HepG2 (cell line): ENCODE data around the gene NUDT19. TPM values are rescaled to one million over a fixed set of nuclear protein-coding genes. Genes with fewer than 3 reads are reported as not detected.
A peak's percentile ranks its signal among the peaks of the same experiment; 100 is the strongest.

Source experiments
- HNRNPLL ChIP-seq: fragments of 200-400 bp; formaldehyde crosslinking; IDR thresholded peaks from 2 replicates; pipeline ENCODE4 v1.6.1; 2017; ENCODE audit warnings: mild to moderate bottlenecking, low read depth, low read length; ENCODE audit not compliant: poor library complexity, severe bottlenecking
- IRX3 ChIP-seq: sonication (generic); formaldehyde crosslinking; IDR thresholded peaks from 2 replicates; pipeline ENCODE4 v1.8.1; 2023; ENCODE audit warnings: mild to moderate bottlenecking, low read depth, missing genetic modification reagents, borderline replicate concordance
- KAT8 ChIP-seq: IDR thresholded peaks from 2 replicates; pipeline ENCODE4 v1.6.1; 2016; ENCODE audit warnings: missing genetic modification reagents, missing compliant biosample characterization
- KDM5B ChIP-seq: sonication (generic); formaldehyde crosslinking; IDR thresholded peaks from 2 replicates; pipeline ENCODE4 v1.4.0; 2020; ENCODE audit warnings: missing genetic modification reagents, mild to moderate bottlenecking, borderline replicate concordance
- KMT2B ChIP-seq: IDR thresholded peaks from 2 replicates; pipeline ENCODE4 v1.6.1; 2016; ENCODE audit warnings: missing genetic modification reagents, missing compliant biosample characterization
- SP2 ChIP-seq: sonication (generic); formaldehyde crosslinking; IDR thresholded peaks from 2 replicates; pipeline ENCODE4 v1.5.1; 2020; ENCODE audit warnings: mild to moderate bottlenecking, missing genetic modification reagents
- YEATS2 ChIP-seq: sonication (generic); formaldehyde crosslinking; IDR thresholded peaks from 2 replicates; pipeline ENCODE4 v1.4.0; 2020; ENCODE audit warnings: missing genetic modification reagents, borderline replicate concordance
- ZNF337 ChIP-seq: sonication (generic); formaldehyde crosslinking; IDR thresholded peaks from 2 replicates; pipeline ENCODE4 v1.5.1; 2020; ENCODE audit warnings: missing genetic modification reagents, low read depth, mild to moderate bottlenecking, borderline replicate concordance
- ZNF564 ChIP-seq: sonication (generic); formaldehyde crosslinking; IDR thresholded peaks from 2 replicates; pipeline ENCODE4 v1.8.1; 2023; ENCODE audit warnings: mild to moderate bottlenecking, missing genetic modification reagents
- ZNF615 ChIP-seq: sonication (generic); formaldehyde crosslinking; IDR thresholded peaks from 2 replicates; pipeline ENCODE4 v1.5.0; 2020; ENCODE audit warnings: mild to moderate bottlenecking, missing genetic modification reagents, borderline replicate concordance
- ZNF747 ChIP-seq: sonication (generic); formaldehyde crosslinking; IDR thresholded peaks from 2 replicates; pipeline ENCODE4 v1.8.1; 2023; ENCODE audit warnings: missing genetic modification reagents, mild to moderate bottlenecking, borderline replicate concordance
- ZSCAN31 ChIP-seq: sonication (generic); formaldehyde crosslinking; IDR thresholded peaks from 2 replicates; pipeline ENCODE4 v1.5.0; 2020; ENCODE audit warnings: low read depth, mild to moderate bottlenecking, missing genetic modification reagents
- polyA plus RNA-seq, 8 experiments: library from polyadenylated mRNA; depleted of rRNA in 3 of 8; stranded (reverse) in 7 of 8; unstranded in 1 of 8; fragments of >200 nt; fragmentation: Illumina TruSeq in 4 of 8; extraction: Trizol in 4 of 8; gene quantifications; 2 replicates each; pipeline versions ENCODE4 v1.2.1 to v1.2.3, GENCODE V29; 2011 to 2016; ENCODE audit warnings: low read depth in 4 of 8, missing spikeins in 1 of 8, mixed read lengths in 1 of 8; ENCODE audit not compliant: insufficient read depth in 1 of 8
- total RNA-seq, 5 experiments: library from RNA; depleted of rRNA; stranded (reverse); fragments of >200 nt; fragmentation: Illumina TruSeq; extraction: Trizol; gene quantifications; 2 replicates each; pipeline ENCODE4 v1.2.3, GENCODE V29; 2016; ENCODE audit warnings: low read depth in 1 of 5
- TF ChIP-seq, protein P1 (sequence below): IDR thresholded peaks from 2 replicates; pipeline ENCODE4 v1.4.0; 2020; ENCODE audit warnings: mild to moderate bottlenecking, missing genetic modification reagents
- TF ChIP-seq, protein P2 (sequence below), 2 experiments: sonication (generic) in 1 of 2; formaldehyde crosslinking in 1 of 2; IDR thresholded peaks; 2 replicates each; pipeline versions ENCODE4 v1.4.0 to v1.6.1; 2016 to 2020; ENCODE audit warnings: borderline replicate concordance in 1 of 2, low read depth in 1 of 2, mild to moderate bottlenecking in 1 of 2, missing genetic modification reagents in 1 of 2
- TF ChIP-seq, protein P3 (sequence below): sonication (generic); formaldehyde crosslinking; IDR thresholded peaks from 2 replicates; pipeline ENCODE4 v1.4.0; 2020; ENCODE audit warnings: missing genetic modification reagents, low read depth, mild to moderate bottlenecking, borderline replicate concordance
- TF ChIP-seq, protein P4 (sequence below): sonication (generic); formaldehyde crosslinking; IDR thresholded peaks from 2 replicates; pipeline ENCODE4 v1.5.0; 2020; ENCODE audit warnings: missing genetic modification reagents
- TF ChIP-seq, protein P5 (sequence below): IDR thresholded peaks from 2 replicates; pipeline ENCODE4 v1.6.1; 2016; ENCODE audit warnings: low read depth, borderline replicate concordance

NUDT19 gene
- total and polyA plus RNA-seq, 2 of the 13 experiments (the other 11 are each of a cell fraction or from before 2014, with no cell fraction given) = 3.1 to 3.6 TPM

DNA sequence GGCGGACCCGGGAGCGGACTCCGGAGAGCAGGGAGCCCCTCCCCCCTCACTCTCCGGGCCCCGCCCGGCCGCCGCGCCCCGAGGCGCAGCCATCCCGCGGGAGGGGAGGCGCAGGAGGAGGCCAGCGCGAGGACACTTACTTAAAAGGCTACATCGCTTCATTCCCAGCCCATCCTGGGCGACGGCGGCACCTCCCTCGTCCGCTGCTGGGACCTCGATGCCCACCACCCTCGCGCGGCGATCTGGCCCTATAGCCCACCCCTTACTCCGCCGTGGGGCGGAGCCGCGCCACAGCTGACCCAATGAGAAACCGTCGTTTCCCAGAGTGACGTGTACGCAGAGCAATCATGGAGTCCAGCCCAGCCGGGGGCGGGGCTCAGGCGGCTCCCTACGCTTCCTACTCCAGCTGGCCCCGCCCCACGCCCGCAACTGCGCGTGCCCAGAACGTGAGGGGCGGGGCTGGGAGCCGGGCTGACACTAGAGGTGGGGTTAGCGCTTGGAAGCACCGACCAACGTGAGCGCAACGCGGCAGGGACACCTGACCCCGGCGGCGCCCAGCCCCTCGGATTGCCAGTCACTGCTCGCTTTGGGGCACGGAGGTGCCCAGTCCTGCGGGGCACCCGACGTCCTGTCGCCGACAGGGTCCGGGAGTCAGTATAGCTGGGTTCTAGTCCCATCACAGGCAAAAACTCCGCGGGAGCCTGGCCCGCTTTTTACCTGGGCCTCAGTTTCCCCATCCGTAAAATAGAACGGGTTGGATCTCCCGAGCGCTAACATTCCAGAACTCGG is 16.5 kb upstream of the NUDT19 start, which contains the start of gene ANKRD27 (continued):
- TF ChIP-seq, protein P1, sequence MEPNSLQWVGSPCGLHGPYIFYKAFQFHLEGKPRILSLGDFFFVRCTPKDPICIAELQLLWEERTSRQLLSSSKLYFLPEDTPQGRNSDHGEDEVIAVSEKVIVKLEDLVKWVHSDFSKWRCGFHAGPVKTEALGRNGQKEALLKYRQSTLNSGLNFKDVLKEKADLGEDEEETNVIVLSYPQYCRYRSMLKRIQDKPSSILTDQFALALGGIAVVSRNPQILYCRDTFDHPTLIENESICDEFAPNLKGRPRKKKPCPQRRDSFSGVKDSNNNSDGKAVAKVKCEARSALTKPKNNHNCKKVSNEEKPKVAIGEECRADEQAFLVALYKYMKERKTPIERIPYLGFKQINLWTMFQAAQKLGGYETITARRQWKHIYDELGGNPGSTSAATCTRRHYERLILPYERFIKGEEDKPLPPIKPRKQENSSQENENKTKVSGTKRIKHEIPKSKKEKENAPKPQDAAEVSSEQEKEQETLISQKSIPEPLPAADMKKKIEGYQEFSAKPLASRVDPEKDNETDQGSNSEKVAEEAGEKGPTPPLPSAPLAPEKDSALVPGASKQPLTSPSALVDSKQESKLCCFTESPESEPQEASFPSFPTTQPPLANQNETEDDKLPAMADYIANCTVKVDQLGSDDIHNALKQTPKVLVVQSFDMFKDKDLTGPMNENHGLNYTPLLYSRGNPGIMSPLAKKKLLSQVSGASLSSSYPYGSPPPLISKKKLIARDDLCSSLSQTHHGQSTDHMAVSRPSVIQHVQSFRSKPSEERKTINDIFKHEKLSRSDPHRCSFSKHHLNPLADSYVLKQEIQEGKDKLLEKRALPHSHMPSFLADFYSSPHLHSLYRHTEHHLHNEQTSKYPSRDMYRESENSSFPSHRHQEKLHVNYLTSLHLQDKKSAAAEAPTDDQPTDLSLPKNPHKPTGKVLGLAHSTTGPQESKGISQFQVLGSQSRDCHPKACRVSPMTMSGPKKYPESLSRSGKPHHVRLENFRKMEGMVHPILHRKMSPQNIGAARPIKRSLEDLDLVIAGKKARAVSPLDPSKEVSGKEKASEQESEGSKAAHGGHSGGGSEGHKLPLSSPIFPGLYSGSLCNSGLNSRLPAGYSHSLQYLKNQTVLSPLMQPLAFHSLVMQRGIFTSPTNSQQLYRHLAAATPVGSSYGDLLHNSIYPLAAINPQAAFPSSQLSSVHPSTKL (CRISPR knock-in tag) = no peak
- TF ChIP-seq, protein P2, sequence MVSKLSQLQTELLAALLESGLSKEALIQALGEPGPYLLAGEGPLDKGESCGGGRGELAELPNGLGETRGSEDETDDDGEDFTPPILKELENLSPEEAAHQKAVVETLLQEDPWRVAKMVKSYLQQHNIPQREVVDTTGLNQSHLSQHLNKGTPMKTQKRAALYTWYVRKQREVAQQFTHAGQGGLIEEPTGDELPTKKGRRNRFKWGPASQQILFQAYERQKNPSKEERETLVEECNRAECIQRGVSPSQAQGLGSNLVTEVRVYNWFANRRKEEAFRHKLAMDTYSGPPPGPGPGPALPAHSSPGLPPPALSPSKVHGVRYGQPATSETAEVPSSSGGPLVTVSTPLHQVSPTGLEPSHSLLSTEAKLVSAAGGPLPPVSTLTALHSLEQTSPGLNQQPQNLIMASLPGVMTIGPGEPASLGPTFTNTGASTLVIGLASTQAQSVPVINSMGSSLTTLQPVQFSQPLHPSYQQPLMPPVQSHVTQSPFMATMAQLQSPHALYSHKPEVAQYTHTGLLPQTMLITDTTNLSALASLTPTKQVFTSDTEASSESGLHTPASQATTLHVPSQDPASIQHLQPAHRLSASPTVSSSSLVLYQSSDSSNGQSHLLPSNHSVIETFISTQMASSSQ (IDR thresholded peaks at IDR 0.05; ENCODE audit: low read depth) = no peak
- TF ChIP-seq, protein P2 (CRISPR knock-in tag; IDR thresholded peaks at IDR 0.05; ENCODE audit: borderline replicate concordance) = no peak
- peak; percentile 99 for TF ChIP-seq SP2
- no peak for TF ChIP-seq ZNF337
- 0 out of 2 replicates have a peak, but pooled peaks have one; percentile 41 for TF ChIP-seq KMT2B (CRISPR knock-in tag)
- peak; percentile 62 for TF ChIP-seq HNRNPLL
- TF ChIP-seq, protein P3, sequence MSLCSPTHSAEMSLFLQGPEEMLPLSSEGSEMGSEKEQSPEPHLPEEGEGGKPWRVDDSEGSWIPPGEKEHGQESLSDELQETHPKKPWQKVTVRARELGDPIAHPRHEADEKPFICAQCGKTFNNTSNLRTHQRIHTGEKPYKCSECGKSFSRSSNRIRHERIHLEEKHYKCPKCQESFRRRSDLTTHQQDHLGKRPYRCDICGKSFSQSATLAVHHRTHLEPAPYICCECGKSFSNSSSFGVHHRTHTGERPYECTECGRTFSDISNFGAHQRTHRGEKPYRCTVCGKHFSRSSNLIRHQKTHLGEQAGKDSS (CRISPR knock-in tag) = no peak
- no peak for TF ChIP-seq ZNF564 (CRISPR knock-in tag)
- TF ChIP-seq ZSCAN31 (CRISPR knock-in tag) = peak; percentile 48; the same call in 1 of the 2 replicates
- TF ChIP-seq ZNF747 (CRISPR knock-in tag) = 0 out of 2 replicates have a peak, but pooled peaks have one; percentile 3
- TF ChIP-seq, protein P4, sequence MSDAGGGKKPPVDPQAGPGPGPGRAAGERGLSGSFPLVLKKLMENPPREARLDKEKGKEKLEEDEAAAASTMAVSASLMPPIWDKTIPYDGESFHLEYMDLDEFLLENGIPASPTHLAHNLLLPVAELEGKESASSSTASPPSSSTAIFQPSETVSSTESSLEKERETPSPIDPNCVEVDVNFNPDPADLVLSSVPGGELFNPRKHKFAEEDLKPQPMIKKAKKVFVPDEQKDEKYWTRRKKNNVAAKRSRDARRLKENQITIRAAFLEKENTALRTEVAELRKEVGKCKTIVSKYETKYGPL = no peak
- TF ChIP-seq KDM5B (CRISPR knock-in tag) = peak; percentile 23; the same call in 1 of the 2 replicates
- no peak for TF ChIP-seq YEATS2 (CRISPR knock-in tag)
- TF ChIP-seq, protein P5, sequence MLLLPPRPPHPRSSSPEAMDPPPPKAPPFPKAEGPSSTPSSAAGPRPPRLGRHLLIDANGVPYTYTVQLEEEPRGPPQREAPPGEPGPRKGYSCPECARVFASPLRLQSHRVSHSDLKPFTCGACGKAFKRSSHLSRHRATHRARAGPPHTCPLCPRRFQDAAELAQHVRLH (CRISPR knock-in tag) = no peak
- TF ChIP-seq ZNF615 = no peak
- TF ChIP-seq IRX3 (CRISPR knock-in tag) = 0 out of 2 replicates have a peak, but pooled peaks have one; percentile 2
- TF ChIP-seq KAT8 (CRISPR knock-in tag) = peak; percentile 52; the same call in 1 of the 2 replicates
